ENCODE data around the gene DCBLD1.

- TF ChIP-seq, protein P1, sequence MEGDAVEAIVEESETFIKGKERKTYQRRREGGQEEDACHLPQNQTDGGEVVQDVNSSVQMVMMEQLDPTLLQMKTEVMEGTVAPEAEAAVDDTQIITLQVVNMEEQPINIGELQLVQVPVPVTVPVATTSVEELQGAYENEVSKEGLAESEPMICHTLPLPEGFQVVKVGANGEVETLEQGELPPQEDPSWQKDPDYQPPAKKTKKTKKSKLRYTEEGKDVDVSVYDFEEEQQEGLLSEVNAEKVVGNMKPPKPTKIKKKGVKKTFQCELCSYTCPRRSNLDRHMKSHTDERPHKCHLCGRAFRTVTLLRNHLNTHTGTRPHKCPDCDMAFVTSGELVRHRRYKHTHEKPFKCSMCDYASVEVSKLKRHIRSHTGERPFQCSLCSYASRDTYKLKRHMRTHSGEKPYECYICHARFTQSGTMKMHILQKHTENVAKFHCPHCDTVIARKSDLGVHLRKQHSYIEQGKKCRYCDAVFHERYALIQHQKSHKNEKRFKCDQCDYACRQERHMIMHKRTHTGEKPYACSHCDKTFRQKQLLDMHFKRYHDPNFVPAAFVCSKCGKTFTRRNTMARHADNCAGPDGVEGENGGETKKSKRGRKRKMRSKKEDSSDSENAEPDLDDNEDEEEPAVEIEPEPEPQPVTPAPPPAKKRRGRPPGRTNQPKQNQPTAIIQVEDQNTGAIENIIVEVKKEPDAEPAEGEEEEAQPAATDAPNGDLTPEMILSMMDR (IDR thresholded peaks at IDR 0.05) = no peak
- TF ChIP-seq POLR2AphosphoS5 (IDR thresholded peaks at IDR 0.05) = no peak
- TF ChIP-seq POLR2A (IDR thresholded peaks at IDR 0.05) = no peak
Observed at GRCh38 chr6:117505311-117505710, 22.8 kb downstream of the DCBLD1 start.
